NCI-H526 (cell line): ENCODE results near the gene PRKG1.

Experiments used
- DNase-seq, 2 experiments: peaks; one replicate each; lab custom pipeline; 2025; lab: John Stamatoyannopoulos, UW

The PRKG1 gene

DNA sequence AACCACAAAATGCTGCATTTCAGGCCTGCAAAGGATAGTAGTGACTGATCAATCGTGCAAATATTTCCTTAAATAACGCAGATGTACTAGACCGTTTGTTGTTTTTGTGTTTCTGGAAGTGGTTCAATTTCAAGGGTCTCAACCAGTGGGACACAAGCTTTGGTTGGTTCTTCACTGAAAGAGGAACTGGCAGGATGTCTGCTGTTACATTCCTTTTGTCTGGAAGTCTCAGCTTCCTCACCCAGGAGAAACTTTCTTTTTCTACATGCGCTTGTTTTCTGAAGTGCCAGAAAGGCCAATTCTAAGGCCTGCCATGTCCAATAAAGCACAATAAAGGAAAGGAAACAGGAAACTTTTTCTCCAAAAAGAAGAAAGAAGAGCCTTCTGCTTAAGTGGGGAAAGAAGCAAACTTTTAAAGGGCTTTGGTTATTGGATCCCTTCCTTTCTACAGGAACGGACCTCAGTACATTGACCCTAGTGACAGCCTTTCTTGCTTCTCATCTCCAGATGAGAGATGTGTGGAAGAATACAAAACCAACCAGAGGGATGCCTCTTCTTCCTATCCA lies 1243.9 kb downstream of the PRKG1 start:
- DNase-seq: no peak

DNA sequence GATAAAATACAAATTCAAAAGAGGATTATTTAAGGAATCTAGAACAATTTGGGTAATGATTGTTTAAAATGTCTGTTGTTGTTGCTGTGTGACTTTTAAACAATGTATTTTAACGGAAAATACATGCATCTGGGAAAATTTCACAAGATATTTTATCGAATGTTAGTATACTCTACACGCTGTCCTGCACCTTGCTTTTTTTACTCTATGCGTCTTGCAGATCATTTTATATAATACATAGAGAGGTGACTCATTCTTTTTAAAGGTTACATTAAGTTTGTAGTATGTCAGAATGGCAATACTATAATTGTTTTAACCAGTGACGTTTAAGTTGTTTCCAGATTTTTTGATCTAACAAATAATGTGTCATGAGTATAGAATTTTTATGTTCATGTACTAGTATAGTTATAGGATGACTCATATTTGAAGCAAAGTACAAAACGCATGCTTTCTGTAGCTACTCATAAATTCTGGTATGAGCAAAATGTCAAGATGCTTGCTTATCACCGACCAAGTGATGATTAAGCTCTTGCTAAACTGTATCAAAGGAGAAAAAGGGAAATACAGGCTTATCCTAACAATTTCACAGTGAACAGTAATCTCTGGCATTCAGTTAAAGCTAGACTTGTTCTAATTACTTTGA lies 1244.7 kb downstream of the PRKG1 start:
- DNase-seq: no peak

DNA sequence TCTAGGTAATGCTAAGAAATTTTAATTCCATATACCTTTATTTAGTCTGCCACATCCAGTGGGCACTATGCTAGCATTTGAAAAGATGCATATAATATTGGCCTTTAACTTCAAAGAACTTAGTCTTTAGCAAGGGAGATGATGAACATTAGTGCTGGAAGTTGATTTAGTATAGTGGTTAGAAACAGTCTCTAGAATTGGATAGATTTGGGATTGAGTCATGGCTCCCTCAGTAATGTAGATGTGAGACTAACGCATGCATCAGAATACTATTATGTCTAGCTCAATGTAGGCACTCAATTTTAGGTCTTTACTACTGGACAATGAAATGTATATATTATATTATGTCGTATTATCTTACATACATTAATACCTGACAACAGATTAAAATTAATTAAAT lies 1245.6 kb downstream of the PRKG1 start:
- DNase-seq: no peak

DNA sequence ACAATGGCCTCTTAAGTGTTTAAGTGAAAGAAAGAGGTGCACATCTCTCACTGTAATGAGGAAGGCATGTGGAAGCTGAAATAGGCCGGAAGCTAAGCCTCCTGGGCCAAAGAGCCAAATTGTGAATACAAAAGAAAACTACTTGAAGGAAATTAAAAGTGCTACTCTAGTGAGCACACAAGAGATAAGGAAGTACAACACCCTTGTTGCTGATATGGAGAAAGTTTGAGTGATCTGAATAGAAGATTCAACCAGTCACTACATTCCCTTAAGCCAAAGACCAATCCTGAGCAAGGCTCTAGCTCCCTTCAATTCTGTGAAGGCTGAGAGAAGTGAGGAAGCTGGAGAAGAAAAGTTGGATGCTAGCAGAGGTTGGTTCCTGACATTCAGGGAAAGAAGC lies 1248.0 kb downstream of the PRKG1 start:
- DNase-seq: no peak

DNA sequence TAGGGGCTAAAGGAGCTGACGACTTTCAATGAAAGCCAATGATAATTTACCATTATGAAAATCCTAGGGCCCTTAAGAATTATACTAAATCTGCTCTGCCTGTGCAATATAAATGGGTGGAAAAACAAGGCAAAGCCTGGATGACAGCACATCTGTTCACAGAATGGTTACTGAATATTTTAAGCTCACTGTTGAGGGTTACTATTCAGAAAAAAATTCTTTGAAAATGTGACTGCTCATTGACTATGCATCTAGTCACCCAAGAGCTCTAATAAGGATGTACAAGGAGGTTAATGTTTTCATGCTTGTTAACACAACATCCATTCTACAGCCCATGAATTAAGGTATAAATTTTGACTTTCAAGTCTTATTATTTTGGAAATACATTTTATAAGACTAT lies 1248.6 kb downstream of the PRKG1 start:
- no peak for DNase-seq

DNA sequence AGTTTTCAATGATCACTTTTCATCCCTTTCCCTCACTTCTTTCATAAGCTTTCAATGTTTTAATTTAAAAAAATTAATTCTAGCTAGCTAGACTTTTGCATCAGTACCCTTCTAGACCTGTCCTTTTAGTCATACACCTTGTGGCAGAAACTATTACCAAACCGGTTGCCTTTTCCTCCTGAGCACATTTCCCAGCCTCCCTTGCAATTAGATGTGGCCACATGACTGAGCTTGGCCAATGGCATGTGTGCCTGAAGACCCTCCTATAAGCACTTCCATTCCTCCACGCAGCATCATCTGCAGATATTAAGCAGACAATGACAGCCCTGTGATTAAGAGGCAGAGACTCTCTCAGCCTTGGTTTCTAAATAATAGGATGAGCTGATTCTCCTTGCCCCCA lies 1252.1 kb downstream of the PRKG1 start:
- DNase-seq: no peak

DNA sequence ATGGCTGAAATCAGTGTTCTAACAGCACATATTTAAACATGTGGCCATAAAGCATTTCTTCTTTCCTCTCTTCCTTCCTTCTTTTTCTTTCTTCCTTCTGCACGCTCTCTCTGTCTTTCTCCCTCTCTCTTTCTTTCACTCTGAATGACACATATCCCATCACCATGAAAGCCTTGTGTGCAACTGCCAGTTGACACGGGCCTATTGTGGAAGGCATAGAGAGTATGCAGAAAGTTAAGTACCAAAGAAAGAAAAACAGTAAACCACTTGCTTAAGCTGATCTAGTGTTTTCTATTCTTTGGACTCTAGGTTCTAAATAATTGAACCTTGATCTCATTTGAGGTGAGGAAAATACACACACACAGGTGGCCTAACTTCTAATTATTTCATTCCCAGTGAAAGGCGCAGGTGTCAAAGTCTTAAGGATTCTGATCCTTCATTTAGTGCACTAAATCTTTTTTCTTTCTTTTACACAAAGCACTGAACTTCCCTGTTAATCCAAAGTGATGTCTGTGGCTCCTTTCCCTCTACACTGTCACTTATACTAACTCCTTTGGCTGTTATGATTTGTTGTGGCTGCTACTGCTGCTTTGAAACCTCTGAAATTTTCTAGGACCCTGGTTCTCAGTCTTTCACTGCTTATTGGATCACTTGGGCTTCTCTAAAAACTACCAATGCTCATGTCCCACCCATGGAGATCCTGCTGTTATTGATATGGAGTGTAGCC lies 1257.5 kb downstream of the PRKG1 start:
- no peak for DNase-seq

DNA sequence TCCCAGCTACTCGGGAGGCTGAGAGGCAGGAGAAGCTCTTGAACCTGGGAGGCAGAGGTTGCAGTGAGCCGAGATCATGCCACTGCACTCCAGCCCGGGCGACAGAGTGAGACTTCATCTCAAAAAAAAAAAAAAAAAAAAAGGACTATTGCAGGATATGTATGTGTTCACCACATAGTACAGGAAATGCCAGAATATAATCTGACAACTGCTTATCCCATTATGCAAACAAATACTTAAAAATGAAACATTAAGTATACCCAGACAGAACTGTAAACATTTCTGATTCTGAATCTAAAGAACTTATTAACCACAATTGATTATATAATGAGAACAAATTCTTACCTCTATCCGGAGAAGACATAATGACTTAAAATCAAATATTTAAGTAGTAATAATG lies 1258.5 kb downstream of the PRKG1 start:
- DNase-seq: no peak

DNA sequence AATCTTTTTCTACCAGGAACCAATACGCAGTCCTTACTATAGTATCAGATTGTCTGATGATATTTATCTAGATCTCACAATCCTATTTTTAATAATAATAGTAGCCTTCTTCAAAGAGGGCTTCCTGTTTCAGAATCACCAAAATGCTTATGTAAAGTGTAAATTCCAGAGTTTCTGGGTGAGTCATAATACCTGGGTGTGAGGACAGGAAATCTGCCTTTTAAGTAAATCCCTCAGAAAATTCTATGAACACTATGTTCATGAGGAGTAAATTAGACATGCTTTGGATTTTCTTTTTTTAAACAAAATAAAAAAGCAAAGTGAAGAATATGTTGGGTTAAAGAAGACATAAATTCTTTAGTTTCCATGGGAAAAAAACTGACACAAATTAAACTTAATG lies 1260.3 kb downstream of the PRKG1 start:
- no peak for DNase-seq

DNA sequence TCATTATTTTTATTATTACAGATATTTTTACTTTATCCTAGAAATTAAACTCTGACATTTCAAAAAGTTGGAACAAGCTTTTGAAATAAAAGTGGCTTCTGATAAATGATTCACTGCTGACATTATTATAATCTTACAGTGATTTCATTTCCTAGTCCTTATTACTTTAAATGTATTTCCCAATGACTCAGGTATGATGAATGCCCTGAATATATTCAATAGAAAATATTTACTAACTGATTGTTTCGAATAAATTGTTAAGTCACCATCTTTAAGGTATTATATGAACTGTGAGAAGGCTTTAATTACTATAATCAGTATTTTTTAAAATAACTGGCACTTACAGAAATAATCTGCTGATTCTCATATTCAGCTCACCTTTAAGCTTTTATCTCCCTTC lies 1261.4 kb downstream of the PRKG1 start:
- DNase-seq: no peak

DNA sequence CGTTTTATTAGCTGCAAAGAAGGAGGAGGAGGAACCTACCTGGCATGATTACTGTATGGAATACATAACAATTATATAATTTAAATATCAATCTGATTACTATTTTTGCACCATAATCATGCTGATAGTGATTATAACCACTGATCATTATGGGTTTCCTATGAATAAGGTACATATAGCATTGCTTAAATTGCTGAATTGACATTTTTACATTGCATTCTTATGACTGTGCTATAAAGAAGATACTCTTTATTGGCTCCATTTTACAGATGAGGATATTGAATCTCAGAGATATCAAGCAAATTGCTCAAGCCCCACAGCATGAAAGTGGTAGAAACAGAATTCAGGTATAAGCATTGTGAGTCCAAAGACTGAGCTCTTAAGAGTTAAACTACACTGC lies 1262.9 kb downstream of the PRKG1 start:
- no peak for DNase-seq

DNA sequence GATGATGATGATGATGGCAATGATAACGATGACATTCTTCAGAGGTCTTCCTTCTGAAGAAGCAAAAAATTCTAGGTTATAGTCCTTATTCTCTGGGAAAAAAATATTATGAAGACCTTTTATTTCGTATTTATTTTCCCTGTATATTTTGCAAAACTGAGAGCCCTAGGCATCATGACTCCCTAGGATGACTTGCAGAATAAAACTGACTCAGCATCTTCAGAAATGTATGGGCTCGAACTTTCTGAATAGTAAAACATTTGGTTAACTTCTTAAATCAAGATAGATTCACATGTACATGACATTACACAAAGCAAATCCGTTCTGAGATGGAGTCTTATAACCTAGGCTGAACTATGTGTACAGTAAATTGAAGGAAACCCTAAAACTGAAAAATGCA lies 1269.2 kb downstream of the PRKG1 start:
- DNase-seq: no peak

DNA sequence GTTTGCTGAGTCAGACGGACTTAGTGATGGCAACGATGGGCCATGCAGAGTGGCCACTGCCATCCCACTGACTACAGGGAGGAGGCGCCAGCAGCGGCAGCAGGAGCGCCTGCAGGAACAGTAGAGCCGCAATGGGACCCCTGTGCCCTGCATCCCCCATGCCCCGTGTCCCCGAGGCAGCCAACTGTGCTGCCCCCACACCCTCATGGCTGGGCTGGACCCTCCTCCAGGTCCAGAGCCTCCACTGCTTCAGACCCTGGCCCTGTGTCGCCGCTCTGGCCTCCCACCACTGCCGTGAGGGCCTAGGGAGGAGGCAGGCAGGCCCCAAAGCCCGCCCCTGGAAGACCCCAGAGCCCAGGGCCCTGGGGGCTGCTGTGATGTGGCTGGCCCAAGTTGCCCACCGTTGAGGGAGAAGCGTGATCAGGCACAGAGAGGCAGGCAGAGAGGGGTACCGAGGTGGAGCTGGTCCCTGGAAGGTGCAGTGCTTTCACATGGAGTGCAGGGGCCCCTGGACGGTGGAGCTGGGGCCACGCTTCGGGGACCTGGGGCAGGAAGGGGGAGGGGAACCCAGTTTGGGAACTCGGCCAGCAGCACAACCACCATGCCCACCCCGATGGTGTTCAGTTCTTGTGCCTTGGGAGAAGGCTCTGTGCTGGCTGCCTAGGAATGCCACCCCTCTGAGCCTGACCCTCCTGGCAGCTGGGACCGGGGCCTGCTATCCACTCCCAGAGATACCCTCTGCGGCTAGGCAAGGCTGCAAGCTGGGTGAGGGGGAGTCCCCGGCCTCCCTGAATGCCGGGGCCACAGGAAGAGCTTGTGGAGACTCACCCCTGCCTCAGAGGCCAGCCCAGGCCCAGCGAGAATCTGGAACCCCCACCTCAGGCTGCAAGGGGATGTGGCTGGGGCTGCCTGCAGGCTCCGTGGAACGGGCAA lies 1272.4 kb downstream of the PRKG1 start:
- DNase-seq: no peak

DNA sequence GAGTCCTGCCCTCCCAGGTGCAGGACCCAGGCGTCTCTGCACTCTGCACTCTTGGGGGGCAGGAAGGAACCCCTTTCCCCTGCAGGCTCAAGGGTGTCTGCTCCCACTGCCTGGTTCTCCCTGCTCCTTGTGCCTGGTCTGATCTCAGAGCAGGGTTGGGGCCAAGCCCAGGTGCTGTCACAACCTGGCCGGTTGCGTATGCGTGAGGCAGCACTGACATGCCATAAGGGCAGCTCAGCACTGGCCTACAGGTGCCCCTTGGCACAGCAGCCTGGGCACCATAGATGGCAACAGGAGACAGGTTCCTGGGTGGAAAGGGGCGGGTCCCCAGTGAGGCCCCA lies 1273.0 kb downstream of the PRKG1 start:
- DNase-seq: no peak
